Astrocyte of the cerebellum (primary cell): ENCODE measurements around the gene SLC25A44.
"Not testable (repeated sequence)": the region's sequence is repeated elsewhere in the genome, so short reads cannot be mapped to it uniquely, and the experiment has no call there.

Experiments
- DNase-seq: peaks from one replicate; pipeline ENCODE4 v3.0.0-alpha.2; 2011; ENCODE audit warnings: low read depth
- H3K4me3 ChIP-seq: 2 replicates; pipeline ENCODE4 v1.5.1; 2011; ENCODE audit warnings: mild to moderate bottlenecking, low read depth, low read length, moderate library complexity
- CTCF ChIP-seq: IDR thresholded peaks from 2 replicates; pipeline ENCODE4 v1.5.1; 2012; ENCODE audit warnings: low read length, low read depth, moderate library complexity, mild to moderate bottlenecking; ENCODE audit errors: missing control alignments
- in situ Hi-C: cut with HindIII; loops from 2 replicates; pipeline ENCODE4 v1.10.0; 2017; ENCODE audit warnings: low sequenced_read_pairs

Gene SLC25A44

GRCh38 chr1:156204686-156205085, 10.8 kb downstream of the SLC25A44 start:
- no peak overlapping the region for H3K4me3 ChIP-seq
- TF ChIP-seq CTCF: no peak
- in situ Hi-C loops: no loop called here
- DNase-seq: no peak

DNA sequence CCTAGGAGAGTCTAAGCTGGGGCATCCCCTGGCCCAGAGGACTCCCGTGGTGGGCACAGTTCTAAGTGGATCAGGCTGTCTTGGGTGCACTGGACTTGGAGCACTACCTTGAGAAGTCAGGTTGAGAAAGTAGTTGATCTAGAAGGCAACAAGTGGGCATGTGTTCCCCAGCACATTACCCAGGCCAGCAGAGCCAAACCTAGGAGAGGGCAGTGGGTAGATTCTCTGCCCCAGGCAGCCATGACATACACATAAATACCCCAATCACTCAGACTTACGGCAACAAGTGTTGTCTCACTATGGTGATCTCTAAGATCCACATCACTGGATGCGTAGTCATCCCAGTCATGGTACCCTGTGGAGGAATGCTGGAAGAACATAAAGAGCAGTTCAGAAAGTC, 17.3 kb downstream of the SLC25A44 start:
- no peak for DNase-seq
- in situ Hi-C loops: no loop called here

DNA sequence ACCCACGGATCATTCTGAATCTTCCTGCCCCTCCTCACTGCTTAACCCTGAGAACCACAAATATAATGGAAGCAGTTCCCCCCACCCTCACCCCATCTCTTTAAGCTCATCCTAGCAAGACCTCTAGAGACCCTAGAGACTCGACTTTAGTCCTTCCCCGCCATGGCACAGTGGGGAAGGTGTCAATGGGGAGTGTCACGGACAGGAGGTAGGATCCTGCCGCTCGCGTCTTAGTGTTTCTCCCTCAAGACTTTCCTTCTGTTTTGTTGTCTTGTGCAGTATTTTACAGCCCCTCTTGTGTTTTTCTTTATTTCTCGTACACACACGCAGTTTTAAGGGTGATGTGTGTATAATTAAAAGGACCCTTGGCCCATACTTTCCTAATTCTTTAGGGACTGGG, 18.2 kb downstream of the SLC25A44 start:
- in situ Hi-C loops: no loop called here

More for the DNA sequence above, 17.3 kb downstream of the SLC25A44 start:
- no peak overlapping the region for H3K4me3 ChIP-seq
- no peak for TF ChIP-seq CTCF

GRCh38 chr1:156212833-156213643, 19.1 kb downstream of the SLC25A44 start, which contains the start of gene PMF1:
Gene PMF1 (plus strand): TSS chr1:156213007. CDS start chr1:156213016, 9 bp downstream.
- no peak for TF ChIP-seq CTCF
- peak within 1 kb of the TSS; percentile 77 for H3K4me3 ChIP-seq
- in situ Hi-C loops: no loop called here
- DNase-seq: peak; percentile 92

More for the DNA sequence above, 18.2 kb downstream of the SLC25A44 start:
- no peak for DNase-seq
- TF ChIP-seq CTCF: no peak
- H3K4me3 ChIP-seq: peak overlapping the region; percentile 77

DNA sequence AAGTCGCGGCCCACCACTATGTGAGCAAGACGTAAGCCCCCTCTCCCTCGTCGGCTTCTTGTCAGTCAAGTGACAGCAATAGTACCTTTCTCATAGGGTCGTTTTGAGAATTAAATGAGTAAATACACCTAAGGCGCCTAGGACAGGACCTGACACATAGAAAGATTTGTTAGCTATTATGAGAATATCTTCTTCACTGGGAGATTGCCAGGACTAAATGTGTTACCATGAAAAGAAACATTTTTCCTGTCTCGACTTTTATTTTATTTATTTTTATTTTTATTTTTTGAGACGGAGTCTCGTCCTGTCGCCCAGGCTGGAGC, 19.7 kb downstream of the SLC25A44 start:
- in situ Hi-C loops: no loop called here
- no peak for TF ChIP-seq CTCF
- no peak for DNase-seq
- H3K4me3 ChIP-seq: peak overlapping the region; percentile 77

GRCh38 chr1:156214024-156214748, 20.3 kb downstream of the SLC25A44 start:
- in situ Hi-C loops: no loop called here
- DNase-seq: no peak
- H3K4me3 ChIP-seq: peak overlapping the region; percentile 77
- TF ChIP-seq CTCF: no peak

- DNase-seq, in situ Hi-C loops, H3K4me3 ChIP-seq: not testable (repeated sequence)
Measured at GRCh38 chr1:156216361-156217086, 22.6 kb downstream of the SLC25A44 start.
